Breast epithelium (tissue), 4 donors: ENCODE results near the gene MRTO4. TPM values are rescaled to one million over a fixed set of nuclear protein-coding genes. Genes with fewer than 3 reads are reported as not detected.

ENCODE experiments used
- DNase-seq, 2 donors: peaks; one replicate each; pipeline ENCODE4 v3.0.0-alpha.2; 2019; ENCODE audit warnings: low spot score in 2 of 2
- H3K27ac ChIP-seq, 2 donors: fragments of 200-600 bp; sonication (generic) in 1 of 2; one replicate each; pipeline ENCODE4 v1.5.1; 2016 to 2019; ENCODE audit warnings: mild to moderate bottlenecking in 1 of 2
- H3K27me3 ChIP-seq, 2 donors: fragments of 200-600 bp; sonication (generic) in 1 of 2; one replicate each; pipeline versions ENCODE4 v1.5.1 to v1.6.0; 2017 to 2019; ENCODE audit warnings: control low read depth in 1 of 2, mild to moderate bottlenecking in 1 of 2
- H3K36me3 ChIP-seq: fragments of 200-600 bp; one replicate; pipeline ENCODE4 v1.5.1; 2019
- H3K4me1 ChIP-seq, 2 donors: fragments of 200-600 bp; sonication (generic); one replicate each; pipeline ENCODE4 v1.5.1; 2016 to 2019; ENCODE audit warnings: control low read depth in 1 of 2
- H3K4me3 ChIP-seq, 3 donors: fragments of 200-600 bp; sonication (generic); 1 replicate in 2 of 3; 2 replicates in 1 of 3; pipeline ENCODE4 v1.5.1; 2016 to 2019; ENCODE audit warnings: mild to moderate bottlenecking in 3 of 3, moderate library complexity in 2 of 3
- H3K9me3 ChIP-seq, 2 donors: fragments of 200-600 bp; sonication (generic) in 1 of 2; one replicate each; pipeline ENCODE4 v1.5.1; 2016 to 2019; ENCODE audit warnings: control low read depth in 1 of 2
- POLR2A ChIP-seq: fragments of 450-650 bp; IDR thresholded peaks from one replicate; pipeline ENCODE4 v1.6.1; 2016; ENCODE audit warnings: antibody characterized with exemption, mild to moderate bottlenecking, moderate library complexity
- POLR2AphosphoS5 ChIP-seq, 3 donors: sonication (generic); formaldehyde crosslinking; IDR thresholded peaks; one replicate each; pipeline ENCODE4 v1.6.1; 2017; ENCODE audit warnings: antibody characterized with exemption in 3 of 3
- intact Hi-C: fragments of 100-400 bp; cut with DNase I; formaldehyde crosslinking; loops from one replicate; pipeline ENCODE4 v1.15.1; 2023; ENCODE audit warnings: low total_unique reads
- total RNA-seq, 3 donors: library from RNA; depleted of rRNA; stranded (reverse); fragments of >200 nt; gene quantifications; one replicate each; pipeline ENCODE4 v1.1.0, GENCODE V29; 2016
- TF ChIP-seq, protein P1 (sequence below), 3 donors: fragments of 450-650 bp; IDR thresholded peaks; one replicate each; pipeline ENCODE4 v1.5.1; 2016 to 2017; ENCODE audit warnings: antibody characterized with exemption in 3 of 3, mild to moderate bottlenecking in 3 of 3, moderate library complexity in 3 of 3

Gene MRTO4
- total RNA-seq, 3 donors from 2014 or later = 18.9 to 35.4 (median 27.4) TPM

DNA sequence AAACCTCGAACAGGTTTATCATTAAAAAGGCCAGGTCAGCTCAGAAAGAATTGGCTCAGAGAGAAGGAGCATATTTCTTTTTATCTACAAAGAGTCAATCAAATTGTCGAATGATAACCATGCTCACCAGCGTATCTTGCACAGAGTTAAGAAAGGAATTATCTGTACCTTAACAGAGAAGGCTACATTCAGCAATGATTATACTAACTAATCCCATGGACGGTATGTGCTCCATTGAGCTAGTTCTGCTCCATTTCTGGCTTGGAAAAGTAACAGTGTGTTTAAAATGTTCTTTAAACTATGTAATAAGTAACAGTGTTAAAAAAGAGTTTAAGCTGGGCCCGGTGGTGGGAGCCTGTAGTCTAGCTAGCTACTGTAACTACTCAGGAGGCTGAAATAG is 45.8 kb upstream of the MRTO4 start:
- no peaks in the 10 kb centered on the region for H3K27me3 ChIP-seq
- H3K4me1 ChIP-seq = peaks cover 0 to under 1% of the 10 kb centered on the region in 2 donors
- no peaks in the 10 kb centered on the region for H3K9me3 ChIP-seq
- H3K27ac ChIP-seq = no peak overlapping the region
- DNase-seq = no peak
- TF ChIP-seq POLR2A = no peak
- intact Hi-C loops = no loop called here
- H3K4me3 ChIP-seq = no peak overlapping the region
- H3K36me3 ChIP-seq = no peaks in the 10 kb centered on the region

DNA sequence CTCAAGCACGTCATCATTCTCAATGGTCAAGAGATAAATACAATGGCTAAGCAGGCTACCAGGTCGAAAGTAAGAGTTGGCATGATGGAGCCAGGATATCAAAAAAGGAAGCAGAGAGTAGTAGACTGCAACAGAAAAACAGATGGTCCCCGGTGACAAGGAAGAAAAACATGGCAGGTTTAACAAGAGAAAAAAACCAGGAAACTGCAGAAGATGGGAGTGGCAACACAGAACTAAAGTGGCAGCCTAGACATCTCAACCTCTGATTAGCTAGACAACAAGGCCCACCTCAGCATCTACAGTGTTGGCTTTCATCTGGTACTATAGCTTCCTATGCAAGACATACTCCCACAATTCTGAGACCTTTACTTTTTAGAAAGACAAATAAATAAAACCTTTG is 44.7 kb upstream of the MRTO4 start:
- Histone ChIP-seq H3K9me3 (no peaks in the 10 kb centered on the region), H3K4me3 (no peak overlapping the region), H3K36me3 (no peaks in the 10 kb centered on the region), H3K27me3 (no peaks in the 10 kb centered on the region), H3K4me1 (peaks cover 0 to 6% of the 10 kb centered on the region in 2 donors), H3K27ac (no peak overlapping the region)
- intact Hi-C loops = no loop called here
- DNase-seq = no peak
- no peak for TF ChIP-seq POLR2AphosphoS5 (IDR thresholded peaks at IDR 0.05)
- TF ChIP-seq, protein P1, sequence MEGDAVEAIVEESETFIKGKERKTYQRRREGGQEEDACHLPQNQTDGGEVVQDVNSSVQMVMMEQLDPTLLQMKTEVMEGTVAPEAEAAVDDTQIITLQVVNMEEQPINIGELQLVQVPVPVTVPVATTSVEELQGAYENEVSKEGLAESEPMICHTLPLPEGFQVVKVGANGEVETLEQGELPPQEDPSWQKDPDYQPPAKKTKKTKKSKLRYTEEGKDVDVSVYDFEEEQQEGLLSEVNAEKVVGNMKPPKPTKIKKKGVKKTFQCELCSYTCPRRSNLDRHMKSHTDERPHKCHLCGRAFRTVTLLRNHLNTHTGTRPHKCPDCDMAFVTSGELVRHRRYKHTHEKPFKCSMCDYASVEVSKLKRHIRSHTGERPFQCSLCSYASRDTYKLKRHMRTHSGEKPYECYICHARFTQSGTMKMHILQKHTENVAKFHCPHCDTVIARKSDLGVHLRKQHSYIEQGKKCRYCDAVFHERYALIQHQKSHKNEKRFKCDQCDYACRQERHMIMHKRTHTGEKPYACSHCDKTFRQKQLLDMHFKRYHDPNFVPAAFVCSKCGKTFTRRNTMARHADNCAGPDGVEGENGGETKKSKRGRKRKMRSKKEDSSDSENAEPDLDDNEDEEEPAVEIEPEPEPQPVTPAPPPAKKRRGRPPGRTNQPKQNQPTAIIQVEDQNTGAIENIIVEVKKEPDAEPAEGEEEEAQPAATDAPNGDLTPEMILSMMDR (IDR thresholded peaks at IDR 0.05) = no peak
- no peak for TF ChIP-seq POLR2A

- DNase-seq = no peak
- TF ChIP-seq POLR2AphosphoS5 (IDR thresholded peaks at IDR 0.05) = no peak
- TF ChIP-seq POLR2A = no peak
- TF ChIP-seq, protein P1 (IDR thresholded peaks at IDR 0.05) = no peak
These were observed 42.7 kb upstream of the MRTO4 start for GRCh38 chr1:19208710-19209438.

DNA sequence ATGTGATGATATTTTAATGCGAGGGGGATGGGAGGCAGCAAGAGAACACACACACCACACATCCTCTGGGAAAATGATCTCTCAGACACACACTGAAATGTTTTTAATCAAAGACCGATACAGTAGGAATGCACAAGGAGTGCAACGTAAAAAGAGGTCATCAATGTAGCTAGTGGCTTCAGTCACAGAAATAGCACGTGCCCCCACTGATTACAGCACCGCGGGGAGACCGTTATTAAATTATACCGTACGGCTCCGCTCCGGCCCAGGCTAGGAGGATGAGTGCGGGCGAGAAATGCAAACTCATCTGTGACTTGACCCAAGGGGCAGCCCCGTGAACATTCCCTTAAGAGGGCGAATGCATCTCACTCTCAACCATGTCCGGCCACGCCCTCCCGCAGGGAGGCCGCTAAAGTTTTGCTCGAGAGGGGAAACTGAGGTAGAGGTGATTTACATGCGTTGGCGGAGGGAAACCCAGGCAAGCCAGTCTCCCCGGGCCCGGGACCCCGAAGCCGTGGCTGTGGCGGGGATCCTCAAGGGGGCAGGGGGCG is 42.1 kb upstream of the MRTO4 start:
- intact Hi-C loops = no loop called here
- peak overlapping the region; percentile 76 to 99 (median 82) for H3K4me3 ChIP-seq
- H3K4me1 ChIP-seq = peaks cover 0 to 6% of the 10 kb centered on the region in 2 donors

More at GRCh38 chr1:19208710-19209438, 42.7 kb upstream of the MRTO4 start:
- Histone ChIP-seq H3K9me3 (no peaks in the 10 kb centered on the region), H3K27me3 (no peaks in the 10 kb centered on the region), H3K4me1 (peaks cover 0 to 6% of the 10 kb centered on the region in 2 donors), H3K27ac (peak overlapping the region; percentile 92 to 99), H3K4me3 (peak overlapping the region; percentile 76 to 99 (median 82)), H3K36me3 (no peaks in the 10 kb centered on the region)
- intact Hi-C loops = no loop called here

DNA sequence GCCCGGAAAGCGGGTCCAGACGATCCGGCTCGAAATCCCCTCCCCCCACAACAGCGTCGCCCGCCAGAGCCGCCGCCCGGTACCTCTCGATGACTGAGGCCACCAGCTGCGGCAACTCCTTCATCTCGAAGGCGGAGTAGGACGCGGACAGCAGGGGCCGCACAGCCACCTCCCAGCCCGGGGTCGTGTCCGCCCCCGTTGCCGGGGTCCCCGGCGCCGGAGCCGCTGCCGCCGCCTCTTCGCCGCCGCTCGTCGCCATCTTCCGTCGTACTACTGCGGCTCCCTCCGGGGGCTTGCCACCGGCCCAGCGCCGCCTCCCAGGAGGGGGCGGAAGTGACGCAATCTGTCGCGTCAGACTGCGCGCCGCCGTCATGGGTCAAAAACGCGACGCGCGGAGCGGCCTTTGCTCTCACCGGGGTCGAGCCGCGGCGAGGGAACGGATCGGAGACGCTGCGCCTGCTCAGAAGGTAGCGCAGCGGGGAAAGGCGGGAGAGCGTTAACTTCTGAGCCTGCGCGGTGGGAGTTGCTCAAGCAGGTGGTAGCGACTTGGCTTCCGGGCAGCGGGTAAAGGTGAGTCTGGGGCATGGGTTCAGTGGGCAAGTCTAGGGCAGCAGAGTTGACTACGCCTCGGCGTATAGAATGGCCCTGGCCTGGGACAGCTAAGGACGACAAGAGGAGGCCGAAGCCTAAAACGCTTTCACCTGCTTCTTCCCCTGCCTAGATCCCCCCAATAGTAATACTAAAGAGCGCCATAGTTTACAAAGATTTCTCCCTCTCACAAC is 41.4 kb upstream of the MRTO4 start, which contains the start of gene UBR4:
Gene UBR4, minus strand, starts transcription at position 277 of the 782 bp plus-strand sequence. Its CDS starts 18 bp downstream, at position 259.
- DNase-seq = peak; percentile 89 to 92
- Histone ChIP-seq H3K4me3 (peak within 1 kb of the TSS; percentile 76 to 99 (median 82)), H3K27ac (peak within 1 kb of the TSS; percentile 92 to 99), H3K9me3 (no peaks in the 10 kb centered on the region), H3K4me1 (peaks cover 0 to 6% of the 10 kb centered on the region in 2 donors), H3K36me3 (no peaks in the 10 kb centered on the region), H3K27me3 (no peaks in the 10 kb centered on the region)
- TF ChIP-seq POLR2A (peak; percentile 75), POLR2AphosphoS5 (IDR thresholded peaks at IDR 0.05) (peak; percentile 95 to 99 (median 98))
- TF ChIP-seq, protein P1 (IDR thresholded peaks at IDR 0.05) = peak in 1 of 3 donors; percentile 8
- intact Hi-C loops = no loop called here

More for the DNA sequence above, 42.1 kb upstream of the MRTO4 start:
- no peaks in the 10 kb centered on the region for H3K27me3 ChIP-seq
- no peak for TF ChIP-seq POLR2AphosphoS5 (IDR thresholded peaks at IDR 0.05)
- TF ChIP-seq, protein P1 (IDR thresholded peaks at IDR 0.05) = no peak
- no peak for TF ChIP-seq POLR2A
- DNase-seq = peak in 1 of 2 donors; percentile 27
- peak overlapping the region; percentile 92 to 99 for H3K27ac ChIP-seq
- no peaks in the 10 kb centered on the region for H3K36me3 ChIP-seq
- H3K9me3 ChIP-seq = no peaks in the 10 kb centered on the region
